HEK293 (cell line): ENCODE results near the gene GID4.

Experiments
- CTCF ChIP-seq: fragments of 450-650 bp; formaldehyde crosslinking; IDR thresholded peaks from 2 replicates; pipeline ENCODE4 v1.5.1; 2016; ENCODE audit warnings: missing biosample characterization, missing genetic modification characterization
- KLF9 ChIP-seq: fragments of 450-650 bp; formaldehyde crosslinking; IDR thresholded peaks from 2 replicates; pipeline ENCODE4 v1.5.1; 2016; ENCODE audit warnings: missing biosample characterization, missing genetic modification characterization, low read depth
- PATZ1 ChIP-seq: fragments of 450-650 bp; formaldehyde crosslinking; IDR thresholded peaks from 2 replicates; pipeline ENCODE4 v1.5.1; 2016; ENCODE audit warnings: missing biosample characterization, missing genetic modification characterization
- ZNF776 ChIP-seq: fragments of 450-650 bp; formaldehyde crosslinking; IDR thresholded peaks from 2 replicates; pipeline ENCODE4 v1.5.0; 2017; ENCODE audit warnings: missing biosample characterization, missing genetic modification characterization, borderline replicate concordance
- TF ChIP-seq, protein P1 (sequence below): fragments of 450-650 bp; formaldehyde crosslinking; IDR thresholded peaks from 2 replicates; pipeline ENCODE4 v1.5.1; 2016; ENCODE audit warnings: missing biosample characterization, missing genetic modification characterization

GRCh38 chr17:18020971-18021370 lies 18.2 kb upstream of the GID4 start:
- TF ChIP-seq PATZ1 (tag by site-specific recombination) (no peak), KLF9 (tag by site-specific recombination) (no peak), CTCF (no peak), ZNF776 (tag by site-specific recombination) (no peak)
- TF ChIP-seq, protein P1, sequence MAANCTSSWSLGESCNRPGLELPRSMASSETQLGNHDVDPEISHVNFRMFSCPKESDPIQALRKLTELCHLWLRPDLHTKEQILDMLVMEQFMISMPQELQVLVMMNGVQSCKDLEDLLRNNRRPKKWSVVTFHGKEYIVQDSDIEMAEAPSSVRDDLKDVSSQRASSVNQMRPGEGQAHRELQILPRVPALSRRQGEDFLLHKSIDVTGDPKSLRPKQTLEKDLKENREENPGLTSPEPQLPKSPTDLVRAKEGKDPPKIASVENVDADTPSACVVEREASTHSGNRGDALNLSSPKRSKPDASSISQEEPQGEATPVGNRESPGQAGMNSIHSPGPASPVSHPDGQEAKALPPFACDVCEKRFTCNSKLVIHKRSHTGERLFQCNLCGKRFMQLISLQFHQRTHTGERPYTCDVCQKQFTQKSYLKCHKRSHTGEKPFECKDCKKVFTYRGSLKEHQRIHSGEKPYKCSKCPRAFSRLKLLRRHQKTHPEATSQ = no peak
